ENCODE results near the gene PPIA. TPM values are rescaled to one million over a fixed set of nuclear protein-coding genes. Genes with fewer than 3 reads are reported as not detected.

PPIA gene
- total RNA-seq, 4 donors from 2014 or later = 1,097 to 2,167 (median 1,431) TPM

DNA sequence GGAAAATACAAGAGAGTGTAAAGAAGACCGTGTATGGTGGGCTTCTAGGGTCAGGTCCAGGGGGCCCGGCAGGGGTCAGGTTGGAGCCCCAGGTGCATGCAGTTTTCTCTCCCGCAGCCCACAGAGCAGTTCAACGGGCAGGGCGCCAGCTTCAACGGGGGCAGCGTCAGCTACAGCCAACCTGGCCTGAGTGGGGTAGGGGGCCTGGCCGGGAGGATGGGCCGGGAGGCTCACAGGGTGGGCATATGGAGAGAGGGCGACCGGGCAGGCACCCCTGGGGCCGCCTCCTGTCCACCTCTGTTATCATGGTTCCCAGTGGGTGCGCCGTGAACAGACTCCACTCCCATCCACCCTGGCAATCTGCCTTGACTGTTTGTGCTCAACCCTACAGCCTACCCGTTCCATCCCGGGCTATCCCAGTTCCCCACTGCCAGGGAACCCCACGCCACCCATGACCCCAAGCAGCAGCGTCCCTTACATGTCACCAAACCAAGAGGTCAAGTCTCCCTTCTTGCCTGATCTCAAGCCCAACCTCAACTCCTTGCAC is 36.4 kb upstream of the PPIA start:
- no peaks in the 10 kb centered on the region for H3K9me3 ChIP-seq
- H3K27me3 ChIP-seq = no peaks in the 10 kb centered on the region
- WGBS, 2 donors (ENCODE audit: low coverage in 1 of 2) = 87% methylated on average over 3 of the region's 18 CpGs; no CpG with 5 or more reads in 1 of the 2 donors
- peaks cover 0 to 47% (median 24%) of the 10 kb centered on the region in 3 donors for H3K4me1 ChIP-seq
- TF ChIP-seq POLR2AphosphoS5 (IDR thresholded peaks at IDR 0.05) (no peak), EP300 (IDR thresholded peaks at IDR 0.05) (no peak), POLR2A (IDR thresholded peaks at IDR 0.05) (no peak)
- TF ChIP-seq, protein P1, sequence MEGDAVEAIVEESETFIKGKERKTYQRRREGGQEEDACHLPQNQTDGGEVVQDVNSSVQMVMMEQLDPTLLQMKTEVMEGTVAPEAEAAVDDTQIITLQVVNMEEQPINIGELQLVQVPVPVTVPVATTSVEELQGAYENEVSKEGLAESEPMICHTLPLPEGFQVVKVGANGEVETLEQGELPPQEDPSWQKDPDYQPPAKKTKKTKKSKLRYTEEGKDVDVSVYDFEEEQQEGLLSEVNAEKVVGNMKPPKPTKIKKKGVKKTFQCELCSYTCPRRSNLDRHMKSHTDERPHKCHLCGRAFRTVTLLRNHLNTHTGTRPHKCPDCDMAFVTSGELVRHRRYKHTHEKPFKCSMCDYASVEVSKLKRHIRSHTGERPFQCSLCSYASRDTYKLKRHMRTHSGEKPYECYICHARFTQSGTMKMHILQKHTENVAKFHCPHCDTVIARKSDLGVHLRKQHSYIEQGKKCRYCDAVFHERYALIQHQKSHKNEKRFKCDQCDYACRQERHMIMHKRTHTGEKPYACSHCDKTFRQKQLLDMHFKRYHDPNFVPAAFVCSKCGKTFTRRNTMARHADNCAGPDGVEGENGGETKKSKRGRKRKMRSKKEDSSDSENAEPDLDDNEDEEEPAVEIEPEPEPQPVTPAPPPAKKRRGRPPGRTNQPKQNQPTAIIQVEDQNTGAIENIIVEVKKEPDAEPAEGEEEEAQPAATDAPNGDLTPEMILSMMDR (IDR thresholded peaks at IDR 0.05) = no peak
- H3K36me3 ChIP-seq = peaks cover 0 to 85% of the 10 kb centered on the region in 2 donors
- H3K4me3 ChIP-seq = no peak overlapping the region
- H3K27ac ChIP-seq = no peak overlapping the region
- no peak for ATAC-seq

DNA sequence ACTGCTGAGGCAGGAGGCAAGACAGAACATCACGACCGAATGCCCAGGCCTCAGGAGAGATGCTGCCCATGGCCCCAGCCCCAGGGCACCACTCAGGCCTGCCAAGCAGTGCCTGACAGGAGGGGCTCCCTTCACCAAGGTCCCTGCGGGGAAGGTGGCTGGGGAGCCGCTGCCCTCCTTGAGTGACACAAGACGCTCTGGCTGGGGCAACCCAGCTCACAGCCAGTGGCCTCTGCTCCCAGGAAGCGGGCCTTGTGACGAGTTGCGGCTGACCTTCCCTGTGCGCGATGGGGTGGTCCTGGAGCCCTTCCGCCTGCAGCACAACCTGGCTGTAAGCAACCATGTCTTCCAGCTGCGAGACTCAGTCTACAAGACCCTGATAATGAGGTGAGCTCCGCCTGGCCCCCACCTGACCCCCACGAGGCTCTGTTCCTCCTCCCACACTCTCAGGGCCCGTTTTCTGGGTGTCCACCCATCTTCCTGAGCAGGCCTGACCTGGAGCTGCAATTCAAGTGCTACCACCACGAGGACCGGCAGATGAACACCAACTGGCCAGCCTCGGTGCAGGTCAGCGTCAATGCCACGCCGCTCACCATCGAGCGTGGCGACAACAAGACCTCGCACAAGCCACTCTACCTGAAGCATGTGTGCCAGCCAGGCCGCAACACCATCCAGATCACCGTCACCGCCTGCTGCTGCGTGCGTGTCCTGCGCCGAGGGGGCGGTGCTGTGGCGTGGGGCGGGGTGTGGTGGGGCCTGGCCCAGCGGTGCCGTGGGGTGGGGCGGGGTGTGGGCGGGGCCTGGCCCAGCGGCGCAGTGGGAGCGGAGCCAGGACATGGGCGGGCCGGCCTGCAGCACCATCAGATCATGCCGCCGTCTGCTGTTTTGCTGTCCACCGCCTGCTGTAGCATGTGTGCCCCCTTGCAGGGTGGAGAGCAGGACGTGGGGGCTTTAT is 35.0 kb upstream of the PPIA start:
- TF ChIP-seq, protein P1 (IDR thresholded peaks at IDR 0.05) = no peak
- TF ChIP-seq EP300 (IDR thresholded peaks at IDR 0.05) = no peak
- TF ChIP-seq POLR2AphosphoS5 (IDR thresholded peaks at IDR 0.05) = no peak
- TF ChIP-seq POLR2A (IDR thresholded peaks at IDR 0.05) = no peak
- H3K27me3 ChIP-seq = no peaks in the 10 kb centered on the region
- peak; percentile 67 for ATAC-seq
- H3K27ac ChIP-seq = peak overlapping the region in 3 of 4 donors; percentile 22 to 76 (median 42)
- peaks cover 0 to 33% (median 11%) of the 10 kb centered on the region in 3 donors for H3K4me1 ChIP-seq
- no peaks in the 10 kb centered on the region for H3K9me3 ChIP-seq
- 47% methylated on average over 5 of the region's 48 CpGs; no CpG with 5 or more reads in 1 of the 2 donors for WGBS, 2 donors (ENCODE audit: low coverage in 1 of 2)
- peak overlapping the region in 1 of 2 donors; percentile 11 for H3K4me3 ChIP-seq
- peaks cover 0 to 98% of the 10 kb centered on the region in 2 donors for H3K36me3 ChIP-seq

- Histone ChIP-seq H3K9me3 (no peaks in the 10 kb centered on the region), H3K36me3 (peaks cover 0 to 99% of the 10 kb centered on the region in 2 donors), H3K27me3 (no peaks in the 10 kb centered on the region), H3K4me1 (peaks cover 0 to 29% (median 3%) of the 10 kb centered on the region in 3 donors), H3K4me3 (no peak overlapping the region), H3K27ac (peak overlapping the region in 1 of 4 donors; percentile 41)
- no peak for ATAC-seq
- WGBS, 2 donors (ENCODE audit: low coverage in 1 of 2) = 69% methylated on average over 5 of the region's 9 CpGs; no CpG with 5 or more reads in 1 of the 2 donors
- TF ChIP-seq POLR2A (IDR thresholded peaks at IDR 0.05) (no peak), EP300 (IDR thresholded peaks at IDR 0.05) (no peak), POLR2AphosphoS5 (IDR thresholded peaks at IDR 0.05) (no peak)
- TF ChIP-seq, protein P1 (IDR thresholded peaks at IDR 0.05) = no peak
These were observed 34.2 kb upstream of the PPIA start for GRCh38 chr7:44762300-44762699.

DNA sequence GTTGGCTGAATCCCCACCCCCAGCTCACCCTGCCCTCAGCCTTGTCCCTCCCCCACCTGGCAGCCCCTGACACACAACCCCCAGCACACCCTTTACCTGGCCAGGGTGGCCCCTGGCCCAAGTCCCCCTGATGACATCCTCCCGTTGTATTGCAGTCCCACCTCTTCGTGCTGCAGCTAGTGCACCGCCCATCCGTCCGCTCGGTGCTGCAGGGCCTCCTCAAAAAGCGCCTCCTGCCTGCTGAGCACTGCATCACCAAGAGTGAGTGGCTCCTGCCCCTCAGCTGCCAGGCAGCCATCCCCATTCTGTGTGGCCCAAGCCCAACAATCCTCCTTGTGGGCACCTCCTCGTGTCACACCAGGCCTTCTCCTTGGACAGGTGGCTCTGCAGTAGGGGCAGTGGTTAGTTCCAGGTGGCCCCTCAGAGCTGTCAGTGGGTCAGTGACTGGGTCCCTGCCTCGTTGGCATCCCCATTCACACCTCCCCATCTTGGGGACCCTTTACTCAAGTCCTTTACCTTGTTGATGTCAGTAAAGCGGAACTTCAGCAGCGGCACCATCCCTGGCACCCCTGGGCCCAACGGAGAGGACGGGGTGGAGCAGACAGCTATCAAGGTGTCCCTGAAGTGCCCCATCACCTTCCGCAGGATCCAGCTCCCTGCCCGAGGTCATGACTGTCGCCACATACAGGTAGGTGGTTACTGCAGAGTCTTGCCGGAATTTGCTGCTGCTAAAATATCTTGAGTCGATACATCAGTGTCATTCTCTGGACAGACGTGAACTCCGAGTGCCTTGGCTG is 33.6 kb upstream of the PPIA start:
- Histone ChIP-seq H3K9me3 (no peaks in the 10 kb centered on the region), H3K27me3 (no peaks in the 10 kb centered on the region), H3K36me3 (peaks cover 0 to 99% of the 10 kb centered on the region in 2 donors), H3K4me3 (no peak overlapping the region), H3K4me1 (peaks cover 0 to 29% (median 7%) of the 10 kb centered on the region in 3 donors), H3K27ac (peak overlapping the region in 1 of 4 donors; percentile 41)
- no peak for ATAC-seq
- TF ChIP-seq POLR2A (IDR thresholded peaks at IDR 0.05) = no peak
- TF ChIP-seq, protein P1 (IDR thresholded peaks at IDR 0.05) = no peak
- TF ChIP-seq EP300 (IDR thresholded peaks at IDR 0.05) = no peak
- TF ChIP-seq POLR2AphosphoS5 (IDR thresholded peaks at IDR 0.05) = no peak
- 91 to 96% methylated on average over 3 to 4 of the region's 20 CpGs for WGBS, 2 donors (ENCODE audit: low coverage in 1 of 2)

Measured in gastroesophageal sphincter (tissue), 4 donors.